Renal cortical epithelial cell (primary cell): ENCODE measurements around the gene SPSB2. TPM values are rescaled to one million over a fixed set of nuclear protein-coding genes. Genes with fewer than 3 reads are reported as not detected.
A peak's percentile ranks its signal among the peaks of the same experiment; 100 is the strongest.
"Not testable (repeated sequence)": the region's sequence is repeated elsewhere in the genome, so short reads cannot be mapped to it uniquely, and the experiment has no call there.

Source experiments
- DNase-seq: peaks from one replicate; pipeline ENCODE4 v3.0.0-alpha.2; 2011; ENCODE audit warnings: low read depth
- total RNA-seq: library from RNA; depleted of rRNA; stranded (reverse); fragments of >200 nt; gene quantifications from 2 replicates; pipeline ENCODE4 v1.2.3, GENCODE V29; 2014

SPSB2 gene
- total RNA-seq, 1 donor from 2014 or later, result 7.0 TPM

DNA sequence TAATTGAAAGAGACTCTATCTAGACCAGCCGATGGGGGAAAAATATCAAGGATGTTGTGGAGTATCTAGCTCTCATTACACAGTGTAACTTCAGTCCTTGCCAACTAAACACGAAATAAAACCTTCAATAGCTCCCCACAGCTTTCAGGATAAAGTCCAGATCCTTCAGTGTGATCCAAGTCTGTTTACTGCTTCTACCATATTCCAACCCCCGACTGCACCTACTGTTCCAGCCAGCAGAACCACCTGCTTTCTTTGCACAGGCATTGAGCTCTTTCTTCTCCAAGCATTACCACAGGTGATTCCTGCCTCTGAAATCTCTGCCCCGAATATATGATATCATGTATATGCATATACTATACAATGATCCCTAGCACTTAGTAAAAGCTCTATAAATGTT, 29.3 kb upstream of the SPSB2 start:
- no peak for DNase-seq

DNA sequence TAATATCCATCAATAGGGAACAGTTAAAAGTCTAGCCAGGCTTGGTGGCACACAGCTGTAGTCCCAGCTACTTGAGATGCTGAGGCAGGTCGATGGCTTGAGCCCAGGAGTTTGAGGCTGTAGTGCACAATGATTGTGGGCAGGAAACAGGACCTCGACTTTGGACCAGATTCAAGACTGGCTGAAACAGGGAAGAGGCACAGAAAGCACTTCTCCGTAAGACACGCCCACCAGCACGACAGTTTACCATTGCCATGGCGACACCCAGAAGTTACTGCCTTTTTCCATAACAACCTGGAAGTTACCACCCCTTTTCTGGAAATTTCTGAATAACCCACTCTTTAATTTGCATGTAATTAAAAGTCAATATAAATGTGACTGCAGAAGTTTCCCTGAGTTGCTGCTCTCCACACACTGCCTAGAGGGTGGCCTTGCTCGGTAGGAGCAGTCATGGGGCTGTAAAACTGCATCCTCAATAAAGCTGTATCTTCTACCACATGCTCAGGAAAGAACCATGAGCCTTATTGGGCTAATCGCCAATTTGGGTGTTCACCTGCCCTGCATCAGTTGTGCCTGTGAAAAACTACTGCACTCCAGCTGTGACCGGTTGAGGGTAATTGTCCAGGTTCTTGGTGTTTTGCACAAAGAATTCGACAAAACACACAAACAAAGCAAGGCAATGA, 26.9 kb upstream of the SPSB2 start:
- peak; percentile 50 for DNase-seq

- DNase-seq, result no peak
These were observed 26.3 kb upstream of the SPSB2 start for GRCh38 chr12:6899427-6899826.

DNA sequence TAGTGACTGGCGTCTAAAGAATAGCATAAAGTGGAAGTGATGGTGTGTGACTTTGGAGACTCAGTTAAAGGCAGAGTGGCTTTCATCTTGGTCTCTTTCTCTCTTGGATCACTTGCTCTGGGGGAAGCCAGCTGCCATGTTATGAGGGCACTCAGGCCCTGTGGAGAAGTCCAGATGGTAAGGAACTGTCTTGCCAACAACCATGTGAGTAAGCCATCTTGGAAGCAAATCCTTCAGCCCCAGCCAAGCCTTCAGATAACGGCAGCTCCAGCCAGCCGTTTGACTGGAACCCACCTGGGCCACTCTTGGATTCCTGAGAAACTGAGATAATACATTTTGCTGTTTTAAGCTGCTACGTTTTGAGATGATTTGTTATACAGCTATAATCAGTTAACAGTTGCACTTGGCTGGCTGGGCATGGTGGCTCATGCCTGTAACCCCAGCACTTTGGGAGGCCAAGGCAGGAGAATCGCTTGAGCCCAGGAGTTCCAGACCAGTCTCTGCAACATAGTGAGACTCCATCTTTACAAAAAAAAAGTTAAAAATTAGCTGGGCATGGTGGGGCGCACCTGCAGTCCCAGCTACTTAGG, 23.8 kb upstream of the SPSB2 start:
- DNase-seq, result no peak

DNA sequence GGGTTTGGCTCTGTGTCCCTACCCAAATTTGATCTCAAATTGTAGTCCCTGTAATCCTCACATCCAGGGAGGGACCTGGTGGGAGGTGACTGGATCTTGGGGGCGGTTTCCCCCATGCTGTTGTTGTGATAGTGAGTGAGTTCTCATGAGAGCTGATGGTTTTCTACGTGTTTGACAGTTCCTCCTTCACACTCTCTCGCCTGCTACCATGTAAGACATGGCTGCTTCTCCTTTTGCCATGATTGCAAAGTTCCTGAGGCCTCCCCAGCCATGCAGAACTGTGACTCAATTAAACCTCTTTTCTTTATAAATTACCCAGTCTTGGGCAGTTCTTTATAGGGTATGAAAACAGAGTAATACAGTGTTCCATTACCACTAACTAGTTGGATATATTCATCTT, 21.2 kb upstream of the SPSB2 start:
- DNase-seq, result no peak

DNA sequence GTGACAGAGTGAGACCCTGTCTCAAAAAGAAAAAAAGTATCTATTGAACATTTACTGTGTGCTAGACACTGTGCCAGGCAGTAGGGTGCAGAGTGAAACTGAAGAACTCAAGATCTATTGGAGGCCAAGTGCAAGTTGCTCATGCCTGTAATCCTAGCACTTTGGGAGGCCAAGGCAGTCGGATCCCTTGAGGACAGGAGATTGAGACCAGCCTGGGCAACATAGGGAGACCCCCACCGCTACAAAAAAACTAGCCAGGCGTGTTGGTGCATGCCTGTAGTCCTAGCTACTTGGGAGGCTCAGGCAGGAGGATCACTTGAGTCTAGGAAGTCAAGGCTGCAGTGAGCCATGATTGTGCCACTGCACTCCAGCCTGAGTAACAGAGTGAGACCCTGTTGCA, 19.6 kb upstream of the SPSB2 start:
- not testable (repeated sequence) for DNase-seq

- DNase-seq, result no peak
These were observed 18.5 kb upstream of the SPSB2 start for GRCh38 chr12:6891646-6892001.

- DNase-seq, result peak; percentile 76
These were observed 17.9 kb upstream of the SPSB2 start for GRCh38 chr12:6890789-6891645.

DNA sequence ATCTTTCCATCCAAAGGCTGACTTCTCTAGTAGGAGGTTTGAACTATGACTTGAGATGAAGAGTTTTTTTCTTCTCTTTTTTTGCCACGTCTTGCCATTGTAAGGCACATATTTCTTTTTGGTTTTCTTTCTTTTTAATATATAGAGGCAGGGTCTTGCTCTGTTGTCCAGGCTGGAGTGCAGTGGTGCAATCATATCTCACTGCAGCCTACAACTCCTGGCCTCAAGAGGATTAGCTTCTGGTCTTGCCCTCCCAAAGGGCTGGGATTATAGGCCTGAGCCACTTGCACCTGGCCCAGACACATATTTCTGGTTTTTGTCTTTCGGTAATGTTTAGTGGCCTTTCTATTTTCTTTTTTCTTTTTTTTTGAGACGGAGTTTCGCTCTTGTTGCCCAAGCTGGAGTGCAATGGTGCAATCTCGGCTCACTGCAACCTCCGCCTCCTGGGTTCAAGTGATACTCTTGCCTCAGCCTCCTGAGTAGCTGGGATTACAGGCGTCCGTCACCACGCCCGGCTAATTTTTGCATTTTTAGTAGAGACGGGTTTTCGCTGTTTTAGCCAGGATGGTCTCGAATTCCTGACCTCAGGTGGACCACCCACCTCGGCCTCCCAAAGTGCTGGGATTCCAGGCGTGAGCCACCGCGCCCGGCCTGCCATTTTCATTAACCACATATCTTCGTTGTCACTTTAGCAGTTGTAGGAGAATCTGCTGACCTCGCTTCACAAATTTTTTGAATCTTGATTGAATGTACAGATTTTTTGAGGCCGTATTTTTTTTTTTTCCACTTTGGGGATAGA, 16.9 kb upstream of the SPSB2 start:
- DNase-seq, result not testable (repeated sequence)

DNA sequence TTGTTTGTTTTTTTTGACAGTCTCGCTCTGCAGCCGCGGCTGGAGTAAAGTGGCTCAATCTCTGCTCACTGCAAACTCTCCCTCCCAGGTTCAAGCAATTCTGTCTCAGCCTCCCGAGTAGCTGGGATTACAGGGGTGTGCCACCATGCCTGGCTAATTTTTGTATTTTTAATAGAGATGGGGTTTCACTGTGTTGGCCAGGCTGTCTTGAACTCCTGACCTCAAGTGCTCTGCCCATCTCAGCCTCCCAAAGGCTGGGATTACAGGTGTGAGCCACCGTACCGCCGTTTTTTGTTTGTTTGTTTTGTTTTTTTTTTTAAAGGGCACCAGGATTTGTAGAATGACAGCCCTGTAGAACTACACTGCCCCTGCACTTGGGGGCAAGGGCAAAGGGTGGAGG, 15.7 kb upstream of the SPSB2 start:
- DNase-seq, result not testable (repeated sequence)

GRCh38 chr12:6888360-6888759, 15.3 kb upstream of the SPSB2 start:
- no peak for DNase-seq

DNA sequence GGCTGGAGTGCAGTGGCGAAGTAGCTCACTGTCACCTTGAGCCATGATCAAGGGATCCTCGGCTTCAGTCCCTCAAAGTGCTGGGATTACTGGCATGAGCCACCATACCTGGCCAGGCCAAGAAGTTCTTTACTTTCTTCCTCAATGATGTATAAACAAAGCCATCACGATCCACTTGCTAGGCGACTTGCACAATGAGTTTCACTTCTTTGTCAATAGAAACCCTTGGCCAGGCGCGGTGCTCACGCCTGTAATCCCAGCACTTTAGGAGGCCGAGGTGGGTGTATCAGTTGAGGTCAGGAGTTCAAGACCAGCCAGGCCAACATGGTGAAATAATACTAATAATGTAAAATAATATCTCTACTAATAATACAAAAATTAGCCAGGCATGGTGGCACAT, 14.4 kb upstream of the SPSB2 start:
- DNase-seq, result no peak

- not testable (repeated sequence) for DNase-seq
These were observed 13.3 kb upstream of the SPSB2 start for GRCh38 chr12:6886206-6886999.

DNA sequence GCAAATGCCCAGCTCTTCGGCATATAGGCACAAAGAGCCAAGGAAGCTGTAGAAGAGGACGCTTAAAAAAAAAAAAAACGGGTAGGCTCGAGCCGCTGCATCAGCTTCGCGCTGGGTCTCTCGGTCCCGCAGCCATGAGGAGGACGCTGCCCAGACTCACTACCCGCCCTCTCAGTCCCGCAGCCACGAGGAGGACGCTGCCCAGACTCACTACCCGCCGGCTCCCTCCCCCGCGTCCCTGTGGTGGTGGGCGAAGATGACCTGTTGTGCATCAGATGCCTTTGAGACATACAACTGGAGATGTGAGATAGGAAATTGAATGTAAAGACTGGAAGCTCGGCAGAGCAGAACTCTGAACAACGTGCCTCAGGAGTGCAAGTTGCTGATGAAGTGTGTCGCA, 11.4 kb upstream of the SPSB2 start:
- no peak for DNase-seq

DNA sequence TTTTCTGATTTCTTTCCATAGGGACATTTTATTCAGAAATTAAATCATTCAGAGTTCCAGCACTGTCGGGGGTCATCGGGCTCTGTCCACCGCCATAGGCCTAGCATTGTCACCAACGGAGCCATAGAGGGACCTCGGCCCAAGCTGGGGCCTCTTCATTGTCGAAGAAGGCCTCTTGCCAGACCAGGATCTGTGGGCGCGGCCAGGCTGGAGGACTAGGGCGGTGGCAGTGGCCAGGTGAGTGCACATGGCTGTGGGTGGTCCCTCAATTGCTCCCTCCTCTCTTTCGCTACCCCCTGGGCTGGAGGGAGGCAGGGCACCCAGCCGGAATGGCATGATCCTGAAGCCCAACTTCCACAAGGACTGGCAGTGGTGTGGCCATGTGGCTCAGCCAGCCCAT, 10.6 kb upstream of the SPSB2 start:
- DNase-seq, result no peak

DNA sequence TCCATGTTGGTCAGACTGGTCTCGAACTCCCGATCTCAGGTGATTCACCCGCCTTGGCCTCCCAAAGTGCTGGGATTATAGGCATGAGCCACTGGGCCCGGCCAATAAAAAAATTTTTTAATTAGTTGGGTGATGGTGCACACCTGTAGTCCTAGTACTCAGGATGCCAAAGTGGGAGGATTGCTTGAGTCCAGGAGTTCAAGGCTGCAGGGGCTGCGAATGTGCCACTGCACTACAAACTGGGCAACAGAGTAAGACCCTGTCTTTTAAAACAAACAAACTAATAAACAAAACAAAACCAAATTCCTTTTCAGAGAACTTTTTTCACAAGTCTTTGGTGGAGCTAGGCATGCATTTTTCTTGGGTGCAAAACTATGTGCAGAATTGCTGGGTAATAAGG, 10.1 kb upstream of the SPSB2 start:
- DNase-seq, result no peak

DNA sequence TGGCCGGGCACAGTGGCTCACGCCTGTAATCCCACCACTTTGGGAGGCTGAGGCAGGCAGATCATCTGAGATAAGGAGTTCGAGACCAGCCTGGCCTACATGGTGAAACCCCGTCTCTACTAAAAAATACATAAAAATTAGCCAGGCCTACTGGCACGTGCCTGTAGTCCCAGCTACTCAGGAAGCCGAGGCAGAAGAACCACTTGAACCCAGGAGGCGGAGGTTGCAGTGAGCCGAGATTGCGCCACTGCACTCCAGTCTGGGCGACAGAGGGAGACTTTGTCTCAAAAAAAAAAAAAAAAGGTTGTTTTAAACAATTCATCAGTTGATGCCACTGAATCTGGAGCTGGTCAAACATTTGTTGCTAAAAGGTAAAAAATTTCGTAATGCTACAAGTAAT, 6.7 kb upstream of the SPSB2 start:
- DNase-seq, result not testable (repeated sequence)

- not testable (repeated sequence) for DNase-seq
These were observed 889 bp upstream of the SPSB2 start for GRCh38 chr12:6874015-6874368.

DNA sequence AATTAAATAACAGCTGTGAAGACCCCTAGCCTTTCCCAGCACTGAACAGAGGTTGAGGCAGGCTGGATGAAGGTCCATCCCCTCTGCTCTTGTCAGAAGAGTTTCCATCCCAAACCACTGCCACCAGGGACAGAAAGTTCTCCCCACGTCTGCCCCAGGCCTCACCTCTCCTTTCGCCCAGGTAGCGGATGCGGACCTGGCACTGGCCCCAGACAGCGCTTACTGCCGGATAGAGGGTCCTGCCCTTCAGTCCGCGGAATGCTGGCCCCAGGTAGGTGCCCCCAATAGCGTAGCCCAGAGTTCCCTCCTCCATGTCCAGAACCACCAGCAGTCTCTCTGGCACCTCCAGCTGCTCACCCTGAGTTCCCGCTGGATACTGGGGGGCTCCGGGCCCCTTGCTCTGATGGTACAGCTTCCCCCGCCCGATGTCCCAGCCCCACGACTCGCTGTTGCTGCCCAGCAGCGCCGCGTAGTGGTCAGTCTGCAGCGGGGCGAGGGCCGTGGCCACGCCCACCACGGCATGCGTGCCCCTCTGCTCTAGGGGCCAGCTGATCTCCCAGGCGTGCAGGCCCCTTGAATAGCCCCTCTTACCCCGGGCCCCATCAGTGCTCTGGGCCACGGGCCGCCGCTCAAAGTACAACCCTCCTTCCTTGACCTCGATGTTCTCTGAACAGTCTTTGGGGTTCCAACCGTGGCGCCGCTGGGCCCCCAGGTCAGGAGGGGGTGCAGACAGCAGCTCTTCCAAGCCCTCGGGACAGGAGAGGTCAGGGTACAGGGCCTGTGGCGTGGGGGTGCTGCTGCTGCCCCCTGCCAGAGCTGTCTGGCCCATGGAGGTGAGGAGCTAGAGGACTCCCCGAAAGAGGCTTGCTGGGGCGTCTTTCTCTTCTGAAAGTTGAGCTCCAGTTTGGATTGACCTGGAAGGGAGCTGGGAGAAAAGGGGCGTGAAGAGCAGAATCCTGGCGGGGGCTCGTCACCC, 742 bp downstream of the SPSB2 start:
- DNase-seq, result peak; percentile 39
